Measurements from ENCODE around the gene ITGBL1.

ITGBL1 gene

GRCh38 chr13:101512650-101513049, 60.2 kb downstream of the ITGBL1 start:
- H3K27ac ChIP-seq (ENCODE audit: low read length), result no peak overlapping the region
- H3K4me3 ChIP-seq (ENCODE audit: low read length), result no peak overlapping the region
- H3K27me3 ChIP-seq (ENCODE audit: control insufficient read depth, insufficient read depth, low read length), result no peaks in the 10 kb centered on the region
- H3K36me3 ChIP-seq (ENCODE audit: control insufficient read depth, insufficient read depth, low read length), result no peaks in the 10 kb centered on the region
- no CpG with 5 or more reads among the region's 1 CpG for WGBS (ENCODE audit: insufficient coverage, insufficient read length)
- H3K4me1 ChIP-seq (ENCODE audit: control insufficient read depth, insufficient read depth, low read length), result no peaks in the 10 kb centered on the region; the same call in 1 of the 2 replicates
- no peak for DNase-seq (ENCODE audit: low read depth, low spot score)
- no peaks in the 10 kb centered on the region for H3K9me3 ChIP-seq (ENCODE audit: control insufficient read depth, insufficient read depth, low read length)

DNA sequence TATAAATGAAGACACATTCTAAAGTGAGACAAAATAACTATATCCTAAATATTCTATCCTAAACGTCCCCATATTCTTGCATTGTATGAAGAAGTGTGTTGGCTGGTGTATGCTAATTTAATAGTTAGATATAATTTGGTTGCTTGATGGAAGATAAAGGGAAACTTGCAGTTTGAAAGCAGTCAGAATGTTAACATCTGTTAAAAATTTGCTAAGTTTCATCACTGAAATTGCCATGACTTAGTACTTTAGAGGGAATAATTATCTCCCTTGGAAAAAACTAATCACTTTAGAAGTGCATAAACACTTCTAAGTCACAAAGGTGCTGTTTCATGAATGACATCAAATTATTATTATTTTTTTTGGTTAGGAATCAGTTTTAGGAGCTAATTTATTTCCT, 61.6 kb downstream of the ITGBL1 start:
- H3K27me3 ChIP-seq (ENCODE audit: control insufficient read depth, insufficient read depth, low read length), result no peaks in the 10 kb centered on the region
- no peaks in the 10 kb centered on the region for H3K9me3 ChIP-seq (ENCODE audit: control insufficient read depth, insufficient read depth, low read length)
- no CpG with 5 or more reads among the region's 1 CpG for WGBS (ENCODE audit: insufficient coverage, insufficient read length)
- no peak for DNase-seq (ENCODE audit: low read depth, low spot score)
- H3K36me3 ChIP-seq (ENCODE audit: control insufficient read depth, insufficient read depth, low read length), result no peaks in the 10 kb centered on the region
- no peaks in the 10 kb centered on the region; the same call in 1 of the 2 replicates for H3K4me1 ChIP-seq (ENCODE audit: control insufficient read depth, insufficient read depth, low read length)
- no peak overlapping the region for H3K4me3 ChIP-seq (ENCODE audit: low read length)
- no peak overlapping the region for H3K27ac ChIP-seq (ENCODE audit: low read length)

GRCh38 chr13:101514695-101515275, 62.3 kb downstream of the ITGBL1 start:
- no peaks in the 10 kb centered on the region; the same call in 1 of the 2 replicates for H3K4me1 ChIP-seq (ENCODE audit: control insufficient read depth, insufficient read depth, low read length)
- no peak overlapping the region for H3K4me3 ChIP-seq (ENCODE audit: low read length)
- H3K36me3 ChIP-seq (ENCODE audit: control insufficient read depth, insufficient read depth, low read length), result no peaks in the 10 kb centered on the region
- no peaks in the 10 kb centered on the region for H3K9me3 ChIP-seq (ENCODE audit: control insufficient read depth, insufficient read depth, low read length)
- no peak overlapping the region for H3K27ac ChIP-seq (ENCODE audit: low read length)
- DNase-seq (ENCODE audit: low read depth, low spot score), result peak; percentile 7
- H3K27me3 ChIP-seq (ENCODE audit: control insufficient read depth, insufficient read depth, low read length), result no peaks in the 10 kb centered on the region

DNA sequence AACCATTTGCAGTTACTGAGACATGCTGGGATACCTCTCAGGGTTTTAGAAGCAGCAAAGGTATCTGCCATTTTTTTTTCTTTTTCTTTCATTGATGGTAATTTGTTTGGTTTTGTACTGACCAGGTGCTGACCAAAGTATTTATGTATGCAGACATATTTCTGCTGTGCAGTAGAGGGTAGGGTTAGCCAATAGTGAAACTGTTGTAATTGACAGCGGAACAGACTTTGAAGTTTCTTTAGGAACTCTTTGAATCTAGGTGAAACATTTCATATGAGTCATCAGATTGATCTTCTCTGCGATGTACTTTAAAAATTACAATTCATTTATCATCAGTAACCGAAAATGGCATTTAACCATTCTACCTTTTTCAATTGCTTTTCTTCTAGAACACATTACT, 63.0 kb downstream of the ITGBL1 start:
- DNase-seq (ENCODE audit: low read depth, low spot score), result no peak
- H3K4me3 ChIP-seq (ENCODE audit: low read length), result no peak overlapping the region
- no CpG with 5 or more reads among the region's 3 CpGs for WGBS (ENCODE audit: insufficient coverage, insufficient read length)
- no peaks in the 10 kb centered on the region for H3K36me3 ChIP-seq (ENCODE audit: control insufficient read depth, insufficient read depth, low read length)
- no peaks in the 10 kb centered on the region; the same call in 1 of the 2 replicates for H3K4me1 ChIP-seq (ENCODE audit: control insufficient read depth, insufficient read depth, low read length)
- H3K27ac ChIP-seq (ENCODE audit: low read length), result no peak overlapping the region
- no peaks in the 10 kb centered on the region for H3K9me3 ChIP-seq (ENCODE audit: control insufficient read depth, insufficient read depth, low read length)
- H3K27me3 ChIP-seq (ENCODE audit: control insufficient read depth, insufficient read depth, low read length), result no peaks in the 10 kb centered on the region

DNA sequence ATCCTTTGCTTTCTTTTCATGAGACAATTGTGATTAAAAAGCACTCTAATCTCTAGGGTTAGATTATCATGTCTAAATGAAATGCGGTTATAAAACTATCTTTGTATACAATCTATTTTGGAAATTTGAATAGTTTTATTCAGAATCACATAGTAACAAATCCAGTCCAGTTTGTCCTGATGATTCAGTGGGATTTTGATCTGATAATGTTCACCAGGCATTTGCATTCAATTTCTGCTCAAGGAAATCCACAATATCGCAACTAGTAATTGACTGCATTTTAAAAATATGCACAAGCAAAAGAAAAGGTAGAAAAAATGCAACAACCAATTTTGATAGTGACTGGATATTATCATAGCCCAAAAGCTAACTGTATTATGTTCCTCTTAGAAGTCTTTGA, 63.8 kb downstream of the ITGBL1 start:
- H3K27me3 ChIP-seq (ENCODE audit: control insufficient read depth, insufficient read depth, low read length), result no peaks in the 10 kb centered on the region
- no peaks in the 10 kb centered on the region for H3K9me3 ChIP-seq (ENCODE audit: control insufficient read depth, insufficient read depth, low read length)
- WGBS (ENCODE audit: insufficient coverage, insufficient read length), result no CpG with 5 or more reads among the region's 2 CpGs
- no peaks in the 10 kb centered on the region; the same call in 1 of the 2 replicates for H3K4me1 ChIP-seq (ENCODE audit: control insufficient read depth, insufficient read depth, low read length)
- no peaks in the 10 kb centered on the region for H3K36me3 ChIP-seq (ENCODE audit: control insufficient read depth, insufficient read depth, low read length)
- DNase-seq (ENCODE audit: low read depth, low spot score), result no peak
- H3K4me3 ChIP-seq (ENCODE audit: low read length), result no peak overlapping the region
- no peak overlapping the region for H3K27ac ChIP-seq (ENCODE audit: low read length)

GRCh38 chr13:101520672-101521071, 68.2 kb downstream of the ITGBL1 start:
- no peak overlapping the region for H3K4me3 ChIP-seq (ENCODE audit: low read length)
- H3K27me3 ChIP-seq (ENCODE audit: control insufficient read depth, insufficient read depth, low read length), result no peaks in the 10 kb centered on the region
- DNase-seq (ENCODE audit: low read depth, low spot score), result no peak
- H3K27ac ChIP-seq (ENCODE audit: low read length), result no peak overlapping the region
- H3K9me3 ChIP-seq (ENCODE audit: control insufficient read depth, insufficient read depth, low read length), result no peaks in the 10 kb centered on the region
- no peaks in the 10 kb centered on the region for H3K36me3 ChIP-seq (ENCODE audit: control insufficient read depth, insufficient read depth, low read length)
- WGBS (ENCODE audit: insufficient coverage, insufficient read length), result no CpG with 5 or more reads among the region's 4 CpGs
- H3K4me1 ChIP-seq (ENCODE audit: control insufficient read depth, insufficient read depth, low read length), result no peaks in the 10 kb centered on the region

DNA sequence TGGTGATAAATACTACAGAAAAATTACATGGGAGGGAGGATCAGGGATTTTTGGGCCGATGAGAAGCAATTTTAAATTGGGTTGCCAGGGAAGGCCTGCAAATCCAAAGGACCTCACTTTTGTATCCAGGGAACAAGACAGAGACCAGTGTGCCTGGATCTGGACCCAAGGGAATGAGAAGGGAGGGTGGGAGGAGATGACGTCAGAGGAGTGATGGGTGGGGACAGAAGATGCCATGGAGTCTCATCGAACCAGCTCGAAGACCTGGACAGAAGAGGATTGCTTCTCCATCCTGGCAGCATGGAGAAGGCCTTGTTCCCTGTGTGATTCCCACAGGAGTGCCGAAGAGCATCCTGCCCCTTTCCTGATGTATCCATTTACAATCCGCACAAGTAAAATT, 68.9 kb downstream of the ITGBL1 start:
- no peaks in the 10 kb centered on the region for H3K27me3 ChIP-seq (ENCODE audit: control insufficient read depth, insufficient read depth, low read length)
- no peaks in the 10 kb centered on the region for H3K9me3 ChIP-seq (ENCODE audit: control insufficient read depth, insufficient read depth, low read length)
- no peaks in the 10 kb centered on the region for H3K36me3 ChIP-seq (ENCODE audit: control insufficient read depth, insufficient read depth, low read length)
- H3K27ac ChIP-seq (ENCODE audit: low read length), result no peak overlapping the region
- DNase-seq (ENCODE audit: low read depth, low spot score), result no peak
- H3K4me3 ChIP-seq (ENCODE audit: low read length), result no peak overlapping the region
- H3K4me1 ChIP-seq (ENCODE audit: control insufficient read depth, insufficient read depth, low read length), result no peaks in the 10 kb centered on the region
- whole genome bisulfite sequencing (ENCODE audit: insufficient coverage, insufficient read length), result 100% methylated on average over 1 of the region's 6 CpGs

- WGBS (ENCODE audit: insufficient coverage, insufficient read length), result no CpG with 5 or more reads among the region's 5 CpGs
- Histone ChIP-seq H3K27me3 (ENCODE audit: control insufficient read depth, insufficient read depth, low read length) (no peaks in the 10 kb centered on the region), H3K4me3 (ENCODE audit: low read length) (no peak overlapping the region), H3K36me3 (ENCODE audit: control insufficient read depth, insufficient read depth, low read length) (no peaks in the 10 kb centered on the region), H3K4me1 (ENCODE audit: control insufficient read depth, insufficient read depth, low read length) (no peaks in the 10 kb centered on the region), H3K9me3 (ENCODE audit: control insufficient read depth, insufficient read depth, low read length) (no peaks in the 10 kb centered on the region), H3K27ac (ENCODE audit: low read length) (no peak overlapping the region)
- DNase-seq (ENCODE audit: low read depth, low spot score), result no peak
These were observed 70.1 kb downstream of the ITGBL1 start for GRCh38 chr13:101522607-101523006.

DNA sequence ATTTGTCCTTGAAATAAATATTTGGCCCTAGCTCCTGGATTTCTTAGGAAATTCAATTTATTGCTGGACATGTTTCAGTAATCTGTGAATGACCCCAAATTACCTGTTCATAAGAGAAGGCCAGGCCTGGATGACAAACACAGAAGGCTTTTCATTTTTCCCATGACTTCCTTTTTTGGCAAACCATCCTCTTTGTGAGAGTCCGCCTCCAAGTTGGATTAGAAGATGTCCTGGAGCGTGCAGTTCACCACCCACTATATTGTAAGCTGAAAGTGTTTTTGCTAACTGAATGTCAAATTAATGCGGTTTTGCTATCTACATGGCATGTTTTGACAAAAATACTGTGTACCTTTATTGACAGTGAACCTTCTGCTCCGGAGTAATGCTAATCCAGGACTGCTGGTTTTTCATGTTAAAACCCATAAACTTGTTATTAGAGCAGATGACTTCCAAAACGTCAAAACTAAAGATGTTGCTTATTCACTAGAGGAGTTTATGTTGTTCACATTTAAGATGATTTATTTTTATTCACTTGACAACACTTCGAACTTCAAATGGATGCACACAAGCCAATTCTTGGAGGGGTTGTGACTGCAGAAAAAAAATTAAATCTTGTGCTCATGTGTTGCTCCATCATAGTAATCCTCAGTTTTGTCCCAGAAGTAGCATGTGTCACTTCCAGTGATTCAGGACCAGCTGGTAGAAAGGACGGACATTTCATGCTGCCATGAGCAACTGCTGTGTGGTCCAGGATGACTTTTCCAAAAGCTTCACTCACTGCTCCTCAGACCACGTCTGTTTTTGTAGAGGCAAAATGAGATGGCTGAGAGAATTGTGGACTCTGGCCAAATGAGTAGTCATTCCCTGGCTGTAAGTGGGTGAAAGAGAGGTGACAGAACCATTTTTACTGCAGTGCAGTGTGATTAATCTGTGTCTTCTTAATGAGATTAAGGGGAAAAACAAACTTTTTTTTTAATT, 71.0 kb downstream of the ITGBL1 start:
- H3K27me3 ChIP-seq (ENCODE audit: control insufficient read depth, insufficient read depth, low read length), result no peaks in the 10 kb centered on the region
- no peak for DNase-seq (ENCODE audit: low read depth, low spot score)
- H3K27ac ChIP-seq (ENCODE audit: low read length), result no peak overlapping the region
- H3K4me3 ChIP-seq (ENCODE audit: low read length), result no peak overlapping the region
- H3K36me3 ChIP-seq (ENCODE audit: control insufficient read depth, insufficient read depth, low read length), result no peaks in the 10 kb centered on the region
- no peaks in the 10 kb centered on the region for H3K4me1 ChIP-seq (ENCODE audit: control insufficient read depth, insufficient read depth, low read length)
- H3K9me3 ChIP-seq (ENCODE audit: control insufficient read depth, insufficient read depth, low read length), result no peaks in the 10 kb centered on the region
- no CpG with 5 or more reads among the region's 8 CpGs for WGBS (ENCODE audit: insufficient coverage, insufficient read length)

DNA sequence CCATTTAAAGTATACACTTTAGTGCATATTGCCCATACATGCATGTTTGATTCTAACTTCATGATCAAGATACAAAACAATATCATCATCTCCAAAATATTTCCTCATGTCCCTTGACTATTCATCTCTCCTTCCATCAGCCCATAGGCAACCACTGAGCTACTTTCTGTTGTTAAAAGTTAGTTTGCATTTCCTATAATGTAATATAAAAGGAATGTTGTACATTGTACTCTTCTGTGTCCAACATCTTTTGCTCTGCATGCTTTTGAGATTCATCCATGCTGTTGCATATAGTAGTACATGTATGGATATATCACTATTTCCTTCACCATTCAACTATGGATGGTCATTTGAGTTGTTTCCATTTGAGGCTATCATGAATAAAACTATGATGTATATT, 74.7 kb downstream of the ITGBL1 start:
- Histone ChIP-seq H3K27ac (ENCODE audit: low read length) (no peak overlapping the region), H3K36me3 (ENCODE audit: control insufficient read depth, insufficient read depth, low read length) (no peaks in the 10 kb centered on the region), H3K4me3 (ENCODE audit: low read length) (no peak overlapping the region), H3K9me3 (ENCODE audit: control insufficient read depth, insufficient read depth, low read length) (no peaks in the 10 kb centered on the region), H3K4me1 (ENCODE audit: control insufficient read depth, insufficient read depth, low read length) (no peaks in the 10 kb centered on the region), H3K27me3 (ENCODE audit: control insufficient read depth, insufficient read depth, low read length) (no peaks in the 10 kb centered on the region)
- DNase-seq (ENCODE audit: low read depth, low spot score), result no peak

Measured in iPS DF 6.9 (cell line).